HG02973 (cell line): ENCODE data around the gene BDKRB2.

Source experiments
- ATAC-seq: cut with Tn5 transposase; IDR thresholded peaks from one replicate; pipeline ENCODE4 v1.9.1; 2021; ENCODE audit warnings: moderate library complexity; ENCODE audit not compliant: unreplicated experiment

BDKRB2 gene

GRCh38 chr14:96268431-96269358 is 64.1 kb downstream of the BDKRB2 start:
- no peak for ATAC-seq

GRCh38 chr14:96269359-96269710 is 64.7 kb downstream of the BDKRB2 start:
- ATAC-seq = no peak

- no peak for ATAC-seq
These were observed 66.2 kb downstream of the BDKRB2 start for GRCh38 chr14:96270565-96271420.

GRCh38 chr14:96271421-96271762 is 66.8 kb downstream of the BDKRB2 start:
- ATAC-seq = no peak

GRCh38 chr14:96272777-96273473 is 68.3 kb downstream of the BDKRB2 start:
- no peak for ATAC-seq

GRCh38 chr14:96273629-96274028 is 69.0 kb downstream of the BDKRB2 start:
- no peak for ATAC-seq

- no peak for ATAC-seq
These were observed 69.5 kb downstream of the BDKRB2 start for GRCh38 chr14:96274122-96274521.

GRCh38 chr14:96274543-96274942 is 69.9 kb downstream of the BDKRB2 start:
- ATAC-seq = no peak

- no peak for ATAC-seq
These were observed 70.8 kb downstream of the BDKRB2 start for GRCh38 chr14:96275177-96276112.

GRCh38 chr14:96277890-96278289 is 73.3 kb downstream of the BDKRB2 start:
- no peak for ATAC-seq

GRCh38 chr14:96279564-96279963 is 74.9 kb downstream of the BDKRB2 start:
- ATAC-seq = no peak

GRCh38 chr14:96280104-96280503 is 75.5 kb downstream of the BDKRB2 start:
- no peak for ATAC-seq

- no peak for ATAC-seq
These were observed 76.8 kb downstream of the BDKRB2 start for GRCh38 chr14:96281486-96281885.

- no peak for ATAC-seq
These were observed 79.4 kb downstream of the BDKRB2 start for GRCh38 chr14:96284008-96284407.

- no peak for ATAC-seq
These were observed 79.8 kb downstream of the BDKRB2 start for GRCh38 chr14:96284430-96284829.

- ATAC-seq = no peak
These were observed 81.0 kb downstream of the BDKRB2 start for GRCh38 chr14:96285667-96286066.

- no peak for ATAC-seq
These were observed 81.6 kb downstream of the BDKRB2 start for GRCh38 chr14:96286251-96286650.

- no peak for ATAC-seq
These were observed 83.2 kb downstream of the BDKRB2 start for GRCh38 chr14:96287856-96288255.
